ENCODE results near the gene PRDM11. TPM values are rescaled to one million over a fixed set of nuclear protein-coding genes. Genes with fewer than 3 reads are reported as not detected.

Gene PRDM11
- total and polyA plus RNA-seq, 2 of the 8 experiments (the other 6 are each of a cell fraction or from before 2014, with no cell fraction given), result 3.6 to 11.7 TPM

DNA sequence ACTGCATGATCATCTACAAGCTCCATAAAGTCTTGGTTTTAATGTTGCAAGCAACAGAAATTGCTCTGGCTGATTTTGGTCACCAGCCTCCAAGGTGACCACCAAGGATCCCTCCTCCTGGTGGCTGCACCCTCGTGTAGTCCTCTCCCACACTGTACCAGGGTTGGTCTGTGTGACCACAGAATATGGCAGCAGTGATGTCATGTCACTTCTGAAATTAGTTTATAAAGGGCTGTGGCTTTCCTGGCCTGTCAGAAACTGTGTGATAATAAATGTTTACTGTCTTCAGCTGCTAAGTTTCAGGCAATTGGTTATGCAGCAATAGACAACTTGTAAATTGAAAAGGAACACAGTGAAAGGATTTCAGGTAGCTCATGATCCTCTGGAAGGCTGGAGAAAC lies 5.3 kb upstream of the PRDM11 start (continued):
- TF ChIP-seq, protein P1, sequence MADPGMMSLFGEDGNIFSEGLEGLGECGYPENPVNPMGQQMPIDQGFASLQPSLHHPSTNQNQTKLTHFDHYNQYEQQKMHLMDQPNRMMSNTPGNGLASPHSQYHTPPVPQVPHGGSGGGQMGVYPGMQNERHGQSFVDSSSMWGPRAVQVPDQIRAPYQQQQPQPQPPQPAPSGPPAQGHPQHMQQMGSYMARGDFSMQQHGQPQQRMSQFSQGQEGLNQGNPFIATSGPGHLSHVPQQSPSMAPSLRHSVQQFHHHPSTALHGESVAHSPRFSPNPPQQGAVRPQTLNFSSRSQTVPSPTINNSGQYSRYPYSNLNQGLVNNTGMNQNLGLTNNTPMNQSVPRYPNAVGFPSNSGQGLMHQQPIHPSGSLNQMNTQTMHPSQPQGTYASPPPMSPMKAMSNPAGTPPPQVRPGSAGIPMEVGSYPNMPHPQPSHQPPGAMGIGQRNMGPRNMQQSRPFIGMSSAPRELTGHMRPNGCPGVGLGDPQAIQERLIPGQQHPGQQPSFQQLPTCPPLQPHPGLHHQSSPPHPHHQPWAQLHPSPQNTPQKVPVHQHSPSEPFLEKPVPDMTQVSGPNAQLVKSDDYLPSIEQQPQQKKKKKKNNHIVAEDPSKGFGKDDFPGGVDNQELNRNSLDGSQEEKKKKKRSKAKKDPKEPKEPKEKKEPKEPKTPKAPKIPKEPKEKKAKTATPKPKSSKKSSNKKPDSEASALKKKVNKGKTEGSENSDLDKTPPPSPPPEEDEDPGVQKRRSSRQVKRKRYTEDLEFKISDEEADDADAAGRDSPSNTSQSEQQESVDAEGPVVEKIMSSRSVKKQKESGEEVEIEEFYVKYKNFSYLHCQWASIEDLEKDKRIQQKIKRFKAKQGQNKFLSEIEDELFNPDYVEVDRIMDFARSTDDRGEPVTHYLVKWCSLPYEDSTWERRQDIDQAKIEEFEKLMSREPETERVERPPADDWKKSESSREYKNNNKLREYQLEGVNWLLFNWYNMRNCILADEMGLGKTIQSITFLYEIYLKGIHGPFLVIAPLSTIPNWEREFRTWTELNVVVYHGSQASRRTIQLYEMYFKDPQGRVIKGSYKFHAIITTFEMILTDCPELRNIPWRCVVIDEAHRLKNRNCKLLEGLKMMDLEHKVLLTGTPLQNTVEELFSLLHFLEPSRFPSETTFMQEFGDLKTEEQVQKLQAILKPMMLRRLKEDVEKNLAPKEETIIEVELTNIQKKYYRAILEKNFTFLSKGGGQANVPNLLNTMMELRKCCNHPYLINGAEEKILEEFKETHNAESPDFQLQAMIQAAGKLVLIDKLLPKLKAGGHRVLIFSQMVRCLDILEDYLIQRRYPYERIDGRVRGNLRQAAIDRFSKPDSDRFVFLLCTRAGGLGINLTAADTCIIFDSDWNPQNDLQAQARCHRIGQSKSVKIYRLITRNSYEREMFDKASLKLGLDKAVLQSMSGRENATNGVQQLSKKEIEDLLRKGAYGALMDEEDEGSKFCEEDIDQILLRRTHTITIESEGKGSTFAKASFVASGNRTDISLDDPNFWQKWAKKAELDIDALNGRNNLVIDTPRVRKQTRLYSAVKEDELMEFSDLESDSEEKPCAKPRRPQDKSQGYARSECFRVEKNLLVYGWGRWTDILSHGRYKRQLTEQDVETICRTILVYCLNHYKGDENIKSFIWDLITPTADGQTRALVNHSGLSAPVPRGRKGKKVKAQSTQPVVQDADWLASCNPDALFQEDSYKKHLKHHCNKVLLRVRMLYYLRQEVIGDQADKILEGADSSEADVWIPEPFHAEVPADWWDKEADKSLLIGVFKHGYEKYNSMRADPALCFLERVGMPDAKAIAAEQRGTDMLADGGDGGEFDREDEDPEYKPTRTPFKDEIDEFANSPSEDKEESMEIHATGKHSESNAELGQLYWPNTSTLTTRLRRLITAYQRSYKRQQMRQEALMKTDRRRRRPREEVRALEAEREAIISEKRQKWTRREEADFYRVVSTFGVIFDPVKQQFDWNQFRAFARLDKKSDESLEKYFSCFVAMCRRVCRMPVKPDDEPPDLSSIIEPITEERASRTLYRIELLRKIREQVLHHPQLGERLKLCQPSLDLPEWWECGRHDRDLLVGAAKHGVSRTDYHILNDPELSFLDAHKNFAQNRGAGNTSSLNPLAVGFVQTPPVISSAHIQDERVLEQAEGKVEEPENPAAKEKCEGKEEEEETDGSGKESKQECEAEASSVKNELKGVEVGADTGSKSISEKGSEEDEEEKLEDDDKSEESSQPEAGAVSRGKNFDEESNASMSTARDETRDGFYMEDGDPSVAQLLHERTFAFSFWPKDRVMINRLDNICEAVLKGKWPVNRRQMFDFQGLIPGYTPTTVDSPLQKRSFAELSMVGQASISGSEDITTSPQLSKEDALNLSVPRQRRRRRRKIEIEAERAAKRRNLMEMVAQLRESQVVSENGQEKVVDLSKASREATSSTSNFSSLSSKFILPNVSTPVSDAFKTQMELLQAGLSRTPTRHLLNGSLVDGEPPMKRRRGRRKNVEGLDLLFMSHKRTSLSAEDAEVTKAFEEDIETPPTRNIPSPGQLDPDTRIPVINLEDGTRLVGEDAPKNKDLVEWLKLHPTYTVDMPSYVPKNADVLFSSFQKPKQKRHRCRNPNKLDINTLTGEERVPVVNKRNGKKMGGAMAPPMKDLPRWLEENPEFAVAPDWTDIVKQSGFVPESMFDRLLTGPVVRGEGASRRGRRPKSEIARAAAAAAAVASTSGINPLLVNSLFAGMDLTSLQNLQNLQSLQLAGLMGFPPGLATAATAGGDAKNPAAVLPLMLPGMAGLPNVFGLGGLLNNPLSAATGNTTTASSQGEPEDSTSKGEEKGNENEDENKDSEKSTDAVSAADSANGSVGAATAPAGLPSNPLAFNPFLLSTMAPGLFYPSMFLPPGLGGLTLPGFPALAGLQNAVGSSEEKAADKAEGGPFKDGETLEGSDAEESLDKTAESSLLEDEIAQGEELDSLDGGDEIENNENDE (IDR thresholded peaks at IDR 0.05; ENCODE audit: insufficient replicate concordance, low read length), result no peak
- no peak for TF ChIP-seq KDM5A (IDR thresholded peaks at IDR 0.05; ENCODE audit: low read length)

All from H1 (cell line).